HepG2 (cell line): Measurements from ENCODE around the gene STC2. TPM values are rescaled to one million over a fixed set of nuclear protein-coding genes. Genes with fewer than 3 reads are reported as not detected.

Source experiments
- ATF2 ChIP-seq: sonication (generic); formaldehyde crosslinking; IDR thresholded peaks from 2 replicates; pipeline ENCODE4 v1.4.0; 2020; ENCODE audit warnings: missing genetic modification reagents
- CBX5 ChIP-seq: sonication (generic); formaldehyde crosslinking; IDR thresholded peaks from 2 replicates; pipeline ENCODE4 v1.4.0; 2020; ENCODE audit warnings: missing genetic modification reagents, borderline replicate concordance
- CCDC6 ChIP-seq: sonication (generic); formaldehyde crosslinking; IDR thresholded peaks from 2 replicates; pipeline ENCODE4 v1.8.1; 2022; ENCODE audit warnings: mild to moderate bottlenecking, missing genetic modification reagents, moderate library complexity
- CEBPZ ChIP-seq: IDR thresholded peaks from 2 replicates; pipeline ENCODE4 v1.6.1; 2012; ENCODE audit warnings: low read length, improper control_type of control experiment
- FLYWCH1 ChIP-seq: sonication (generic); formaldehyde crosslinking; IDR thresholded peaks from 2 replicates; pipeline ENCODE4 v1.8.1; 2023; ENCODE audit warnings: mild to moderate bottlenecking, missing genetic modification reagents
- IRF1 ChIP-seq: sonication (generic); formaldehyde crosslinking; IDR thresholded peaks from 2 replicates; pipeline ENCODE4 v1.4.0; 2020; ENCODE audit warnings: low read depth, mild to moderate bottlenecking, missing genetic modification reagents
- MAZ ChIP-seq, 2 experiments: sonication (generic) in 1 of 2; formaldehyde crosslinking in 1 of 2; IDR thresholded peaks; 2 replicates each; pipeline versions ENCODE4 v1.5.0 to v1.6.1; 2012 to 2020; ENCODE audit warnings: low read depth in 2 of 2, mild to moderate bottlenecking in 2 of 2, borderline replicate concordance in 1 of 2, improper control_type of control experiment in 1 of 2, low read length in 1 of 2, missing genetic modification reagents in 1 of 2, moderate library complexity in 1 of 2
- MZF1 ChIP-seq: sonication (generic); formaldehyde crosslinking; IDR thresholded peaks from 2 replicates; pipeline ENCODE4 v1.8.1; 2023; ENCODE audit warnings: mild to moderate bottlenecking, missing genetic modification reagents, borderline replicate concordance
- SKI ChIP-seq: fragments of 450-650 bp; IDR thresholded peaks from one replicate; pipeline ENCODE4 v1.6.1; 2018; ENCODE audit warnings: mild to moderate bottlenecking; ENCODE audit not compliant: partially characterized antibody
- SOX5 ChIP-seq: IDR thresholded peaks from 2 replicates; pipeline ENCODE4 v1.6.1; 2016; ENCODE audit warnings: borderline replicate concordance
- TRIM22 ChIP-seq: fragments of 450-650 bp; IDR thresholded peaks from 2 replicates; pipeline ENCODE4 v1.6.1; 2017
- ZMYM2 ChIP-seq: sonication (generic); formaldehyde crosslinking; IDR thresholded peaks from 2 replicates; pipeline ENCODE4 v1.8.0; 2022; ENCODE audit warnings: mild to moderate bottlenecking, missing genetic modification reagents
- ZNF17 ChIP-seq: sonication (generic); formaldehyde crosslinking; IDR thresholded peaks from 2 replicates; pipeline ENCODE4 v1.5.0; 2020; ENCODE audit warnings: mild to moderate bottlenecking, missing genetic modification reagents
- ZNF20 ChIP-seq: sonication (generic); formaldehyde crosslinking; IDR thresholded peaks from 2 replicates; pipeline ENCODE4 v1.4.0; 2020; ENCODE audit warnings: mild to moderate bottlenecking, moderate library complexity, missing genetic modification reagents
- ZNF205 ChIP-seq: IDR thresholded peaks from 2 replicates; pipeline ENCODE4 v1.6.1; 2018; ENCODE audit warnings: missing biosample characterization, missing genetic modification reagents
- ZNF225 ChIP-seq: sonication (generic); formaldehyde crosslinking; IDR thresholded peaks from 2 replicates; pipeline ENCODE4 v1.4.0; 2020; ENCODE audit warnings: mild to moderate bottlenecking, missing genetic modification reagents
- ZNF441 ChIP-seq: sonication (generic); formaldehyde crosslinking; IDR thresholded peaks from 2 replicates; pipeline ENCODE4 v1.7.0; 2021; ENCODE audit warnings: missing genetic modification reagents, borderline replicate concordance
- ZNF574 ChIP-seq: sonication (generic); formaldehyde crosslinking; IDR thresholded peaks from 2 replicates; pipeline ENCODE4 v1.4.0; 2020; ENCODE audit warnings: missing genetic modification reagents
- polyA plus RNA-seq, 8 experiments: library from polyadenylated mRNA; depleted of rRNA in 3 of 8; stranded (reverse) in 7 of 8; unstranded in 1 of 8; fragments of >200 nt; fragmentation: Illumina TruSeq in 4 of 8; extraction: Trizol in 4 of 8; gene quantifications; 2 replicates each; pipeline versions ENCODE4 v1.2.1 to v1.2.3, GENCODE V29; 2011 to 2016; ENCODE audit warnings: low read depth in 4 of 8, missing spikeins in 1 of 8, mixed read lengths in 1 of 8; ENCODE audit not compliant: insufficient read depth in 1 of 8
- total RNA-seq, 5 experiments: library from RNA; depleted of rRNA; stranded (reverse); fragments of >200 nt; fragmentation: Illumina TruSeq; extraction: Trizol; gene quantifications; 2 replicates each; pipeline ENCODE4 v1.2.3, GENCODE V29; 2016; ENCODE audit warnings: low read depth in 1 of 5
- TF ChIP-seq, protein P1 (sequence below): IDR thresholded peaks from 2 replicates; pipeline ENCODE4 v1.6.1; 2016; ENCODE audit warnings: missing compliant biosample characterization, missing genetic modification reagents, borderline replicate concordance

Gene STC2
- total and polyA plus RNA-seq, 2 of the 13 experiments (the other 11 are each of a cell fraction or from before 2014, with no cell fraction given) = 27.1 to 69.2 TPM

GRCh38 chr5:173304591-173304988 lies 23.6 kb downstream of the STC2 start (continued):
- TF ChIP-seq, protein P1, sequence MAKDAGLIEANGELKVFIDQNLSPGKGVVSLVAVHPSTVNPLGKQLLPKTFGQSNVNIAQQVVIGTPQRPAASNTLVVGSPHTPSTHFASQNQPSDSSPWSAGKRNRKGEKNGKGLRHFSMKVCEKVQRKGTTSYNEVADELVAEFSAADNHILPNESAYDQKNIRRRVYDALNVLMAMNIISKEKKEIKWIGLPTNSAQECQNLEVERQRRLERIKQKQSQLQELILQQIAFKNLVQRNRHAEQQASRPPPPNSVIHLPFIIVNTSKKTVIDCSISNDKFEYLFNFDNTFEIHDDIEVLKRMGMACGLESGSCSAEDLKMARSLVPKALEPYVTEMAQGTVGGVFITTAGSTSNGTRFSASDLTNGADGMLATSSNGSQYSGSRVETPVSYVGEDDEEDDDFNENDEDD (CRISPR knock-in tag) = no peak; the same call in 1 of the 2 replicates
- no peak for TF ChIP-seq CCDC6 (CRISPR knock-in tag)
- TF ChIP-seq IRF1 (CRISPR knock-in tag) = no peak
- no peak for TF ChIP-seq ZNF574
- TF ChIP-seq ZNF225 (CRISPR knock-in tag) = no peak
- TF ChIP-seq ATF2 = no peak
- TF ChIP-seq MZF1 (CRISPR knock-in tag) = no peak
- TF ChIP-seq ZNF20 (CRISPR knock-in tag) = no peak
- TF ChIP-seq CEBPZ = no peak
- TF ChIP-seq ZNF205 (CRISPR knock-in tag) = no peak; the same call in 1 of the 2 replicates
- TF ChIP-seq SKI = no peak
- no peak for TF ChIP-seq TRIM22
- TF ChIP-seq ZNF17 = no peak
- no peak for TF ChIP-seq ZNF441 (CRISPR knock-in tag)
- TF ChIP-seq ZMYM2 (CRISPR knock-in tag) = no peak
- no peak for TF ChIP-seq FLYWCH1
- no peak for TF ChIP-seq MAZ (IDR thresholded peaks at IDR 0.05; ENCODE audit: borderline replicate concordance, low read depth, low read length)
- TF ChIP-seq MAZ (CRISPR knock-in tag; IDR thresholded peaks at IDR 0.05; ENCODE audit: low read depth) = no peak
- no peak for TF ChIP-seq CBX5 (CRISPR knock-in tag)
- TF ChIP-seq SOX5 (CRISPR knock-in tag) = peak; percentile 72; the same call in 1 of the 2 replicates
